Measurements from ENCODE around the gene ASIC2. TPM values are rescaled to one million over a fixed set of nuclear protein-coding genes. Genes with fewer than 3 reads are reported as not detected.

ASIC2 gene
- polyA plus RNA-seq, 1 experiment = 0.05 TPM

GRCh38 chr17:32964541-32964940 is 328.6 kb downstream of the ASIC2 start:
- Histone ChIP-seq H3K27me3 (ENCODE audit: control insufficient read depth, insufficient read depth, low read length) (peaks cover 1% of the 10 kb centered on the region; the same call in 1 of the 2 replicates), H3K36me3 (ENCODE audit: control insufficient read depth, insufficient read depth, low read length) (no peaks in the 10 kb centered on the region), H3K4me3 (ENCODE audit: low read depth, low read length) (no peak overlapping the region)
- DNase-seq (ENCODE audit: low read depth) = no peak
- POLR2A ChIA-PET = no interaction called here
- TF ChIP-seq CTCF (IDR thresholded peaks at IDR 0.05; ENCODE audit: insufficient read depth, low read depth, low read length) = no peak
- CTCF ChIA-PET = no interaction called here
